GM12864 (cell line): Measurements from ENCODE around the gene MEF2A.

ENCODE experiments used
- DNase-seq: peaks from one replicate; pipeline ENCODE4 v3.0.0-alpha.2; 2011; ENCODE audit warnings: low read depth
- H3K4me3 ChIP-seq: 2 replicates; pipeline ENCODE4 v1.5.1; 2011; ENCODE audit warnings: mild to moderate bottlenecking, low read depth, low read length, control low read depth
- TF ChIP-seq, protein P1 (sequence below): IDR thresholded peaks from 2 replicates; pipeline ENCODE4 v1.5.1; 2011; ENCODE audit warnings: low read depth, mild to moderate bottlenecking, moderate library complexity, low read length, control low read depth, inconsistent platforms; ENCODE audit errors: missing control alignments

MEF2A gene

GRCh38 chr15:99721896-99722295 lies 156.1 kb downstream of the MEF2A start:
- TF ChIP-seq, protein P1, sequence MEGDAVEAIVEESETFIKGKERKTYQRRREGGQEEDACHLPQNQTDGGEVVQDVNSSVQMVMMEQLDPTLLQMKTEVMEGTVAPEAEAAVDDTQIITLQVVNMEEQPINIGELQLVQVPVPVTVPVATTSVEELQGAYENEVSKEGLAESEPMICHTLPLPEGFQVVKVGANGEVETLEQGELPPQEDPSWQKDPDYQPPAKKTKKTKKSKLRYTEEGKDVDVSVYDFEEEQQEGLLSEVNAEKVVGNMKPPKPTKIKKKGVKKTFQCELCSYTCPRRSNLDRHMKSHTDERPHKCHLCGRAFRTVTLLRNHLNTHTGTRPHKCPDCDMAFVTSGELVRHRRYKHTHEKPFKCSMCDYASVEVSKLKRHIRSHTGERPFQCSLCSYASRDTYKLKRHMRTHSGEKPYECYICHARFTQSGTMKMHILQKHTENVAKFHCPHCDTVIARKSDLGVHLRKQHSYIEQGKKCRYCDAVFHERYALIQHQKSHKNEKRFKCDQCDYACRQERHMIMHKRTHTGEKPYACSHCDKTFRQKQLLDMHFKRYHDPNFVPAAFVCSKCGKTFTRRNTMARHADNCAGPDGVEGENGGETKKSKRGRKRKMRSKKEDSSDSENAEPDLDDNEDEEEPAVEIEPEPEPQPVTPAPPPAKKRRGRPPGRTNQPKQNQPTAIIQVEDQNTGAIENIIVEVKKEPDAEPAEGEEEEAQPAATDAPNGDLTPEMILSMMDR = no peak
- no peak for DNase-seq
- no peak overlapping the region for H3K4me3 ChIP-seq

- DNase-seq = no peak
Observed at GRCh38 chr15:99722406-99722805, 156.6 kb downstream of the MEF2A start.

GRCh38 chr15:99726333-99726732 lies 160.5 kb downstream of the MEF2A start:
- TF ChIP-seq, protein P1 = no peak

More at GRCh38 chr15:99722406-99722805, 156.6 kb downstream of the MEF2A start:
- TF ChIP-seq, protein P1 = no peak
- H3K4me3 ChIP-seq = no peak overlapping the region

DNA sequence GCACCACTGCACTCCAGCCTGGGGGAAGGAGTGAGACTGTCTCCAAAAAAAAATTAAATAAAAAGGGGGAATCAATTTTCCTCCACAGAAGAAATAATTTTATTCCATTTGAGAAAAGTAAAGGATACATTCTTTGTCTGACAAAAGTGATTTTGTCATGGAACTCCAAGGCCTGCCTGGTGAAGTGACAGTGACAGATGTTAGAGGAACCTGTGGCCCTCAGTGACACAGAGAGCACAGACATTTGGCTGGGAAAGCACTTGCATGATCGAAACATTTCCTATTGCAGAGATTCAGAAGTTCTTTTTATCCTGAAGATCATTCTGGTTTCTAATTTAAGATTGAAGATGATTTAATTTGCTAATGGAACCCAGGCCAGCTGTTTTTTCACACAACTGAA lies 161.5 kb downstream of the MEF2A start:
- no peak for DNase-seq
- TF ChIP-seq, protein P1 = no peak
- H3K4me3 ChIP-seq = no peak overlapping the region

More at GRCh38 chr15:99726333-99726732, 160.5 kb downstream of the MEF2A start:
- DNase-seq = no peak
- no peak overlapping the region for H3K4me3 ChIP-seq

DNA sequence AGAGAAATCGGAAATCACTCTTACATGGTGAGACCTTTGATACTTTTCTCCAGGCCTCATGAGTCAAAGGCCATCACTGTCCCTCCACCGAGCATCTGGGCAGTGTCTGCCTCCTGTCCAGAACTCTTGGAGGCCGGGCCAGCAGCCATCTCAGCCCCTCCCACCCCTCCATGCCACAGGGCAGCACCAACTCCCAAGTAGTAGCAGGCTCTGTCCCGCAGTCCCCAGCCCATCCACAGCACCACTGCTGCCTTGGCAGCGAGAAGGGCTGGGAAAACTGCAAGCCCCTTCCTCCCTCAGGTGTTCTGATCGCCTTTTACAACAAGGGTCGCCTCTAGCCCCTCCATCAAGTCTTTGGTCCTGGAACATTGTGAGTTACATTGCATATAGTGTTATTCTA lies 161.9 kb downstream of the MEF2A start:
- H3K4me3 ChIP-seq = no peak overlapping the region
- TF ChIP-seq, protein P1 = no peak
- no peak for DNase-seq

DNA sequence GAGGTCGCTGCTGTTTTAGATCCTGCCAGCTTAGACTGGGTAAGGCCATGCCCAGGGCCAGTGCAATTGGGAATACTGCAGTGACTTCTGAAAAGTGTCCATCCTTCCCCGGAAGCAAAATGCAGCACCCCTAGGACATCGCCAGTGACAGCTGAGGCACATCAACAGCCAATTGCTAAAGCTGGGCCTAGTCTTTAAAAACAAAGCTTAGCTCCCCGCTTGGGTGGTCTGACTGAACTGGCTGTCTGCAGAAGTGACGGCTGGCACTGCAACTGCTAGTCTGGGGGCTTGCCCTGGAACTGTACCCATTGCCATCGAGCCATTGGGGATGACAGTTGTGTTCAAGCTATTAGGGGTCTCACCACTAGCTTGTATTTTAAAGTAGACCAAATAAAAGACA lies 163.1 kb downstream of the MEF2A start:
- TF ChIP-seq, protein P1 = no peak
- H3K4me3 ChIP-seq = no peak overlapping the region
- no peak for DNase-seq

DNA sequence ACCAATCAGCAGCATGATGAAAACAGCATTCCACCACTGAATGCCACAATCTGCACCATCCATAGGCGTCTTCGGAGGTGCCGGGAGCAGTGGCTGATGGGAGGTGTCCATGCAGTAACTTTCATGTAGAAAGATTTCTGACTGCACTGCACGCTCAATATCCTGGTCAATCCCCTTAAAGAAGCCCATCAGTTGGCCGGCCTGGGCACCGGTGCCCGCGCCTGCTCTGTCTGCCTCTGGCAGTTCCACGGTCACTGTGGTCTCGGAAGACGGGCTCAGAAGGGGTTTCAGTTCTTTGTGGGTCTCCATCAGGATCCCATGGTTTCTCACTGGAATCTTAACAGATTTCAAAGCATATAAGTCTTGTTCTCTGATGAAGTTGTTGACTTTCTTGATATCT lies 163.5 kb downstream of the MEF2A start:
- TF ChIP-seq, protein P1 = no peak
- no peak overlapping the region for H3K4me3 ChIP-seq
- DNase-seq = no peak
